ENCODE measurements around the gene NID1. TPM values are rescaled to one million over a fixed set of nuclear protein-coding genes. Genes with fewer than 3 reads are reported as not detected.

Gene NID1
- total and polyA plus RNA-seq, 9 of the 15 experiments (the other 6 are each of a cell fraction or from before 2014, with no cell fraction given): 0.22 TPM; not detected in 8

DNA sequence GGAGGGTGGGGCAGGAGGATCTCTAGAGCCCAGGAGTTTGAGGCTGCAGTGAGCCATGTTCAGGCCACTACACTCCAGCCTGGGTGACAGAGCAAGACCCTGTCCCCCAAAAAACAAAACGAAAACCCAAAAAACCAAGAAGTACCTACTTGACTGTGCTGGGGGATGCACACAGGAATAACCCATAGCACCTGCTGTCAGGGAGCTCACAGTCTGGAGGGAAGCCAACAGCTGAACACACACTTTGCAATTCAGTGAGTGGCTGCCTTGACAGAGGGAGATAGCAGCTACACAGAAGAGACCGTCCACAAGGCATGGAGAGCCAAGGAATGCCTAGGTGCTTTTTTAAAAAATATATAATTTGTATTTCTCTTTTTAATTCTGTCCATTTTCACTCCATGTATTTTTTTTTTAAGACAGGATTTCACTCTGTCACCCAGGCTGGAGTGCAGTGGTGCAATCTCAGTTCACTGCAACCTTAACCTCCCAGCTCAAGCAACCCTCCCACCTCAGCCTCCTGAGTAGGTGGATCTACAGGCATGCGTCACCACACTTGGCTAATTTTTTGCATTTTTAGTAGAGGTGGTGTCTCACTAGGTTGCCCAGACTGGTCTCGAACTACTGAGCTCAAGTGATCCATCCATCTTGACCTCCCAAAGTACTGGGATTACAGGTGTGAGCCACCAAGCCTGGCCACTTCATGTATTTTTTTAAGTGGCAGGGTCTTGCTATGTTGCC is 68.7 kb downstream of the NID1 start:
- no TSS peak for BruUV-seq (replicated peaks)
- H3K9me1 ChIP-seq (ENCODE audit: control insufficient read depth, insufficient read depth, low read length): peaks cover 5% of the 10 kb centered on the region
- H3K4me1 ChIP-seq (replicated peaks in 1 of 2; ENCODE audit: control insufficient read depth in 2 of 2, insufficient read depth in 2 of 2, low read length in 2 of 2): peaks cover 6 to 7% of the 10 kb centered on the region in 2 experiments; a peak in 4 of 5 replicates
- FAIRE-seq (no peak), DNase-seq (ENCODE audit: extremely low read depth in 1 of 4, low spot score in 3 of 4) (no peak), ATAC-seq (no peak)
- no peaks in the 10 kb centered on the region for H3K79me2 ChIP-seq (ENCODE audit: control insufficient read depth, insufficient read depth, low read length)
- intact Hi-C loops (cut with micrococcal nuclease): no loop called here
- no peak overlapping the region for H3K4me3 ChIP-seq
- no peak overlapping the region for H3K9ac ChIP-seq (ENCODE audit: insufficient read depth in 1 of 2, low read depth in 2 of 2, low read length in 2 of 2)
- peaks cover 3% of the 10 kb centered on the region; the same call in 1 of the 2 replicates for H4K20me1 ChIP-seq (replicated peaks; ENCODE audit: control insufficient read depth, insufficient read depth, low read length)
- H3K36me3 ChIP-seq (ENCODE audit: control insufficient read depth, insufficient read depth, low read length): no peaks in the 10 kb centered on the region
- in situ Hi-C loops (cut with MboI): no loop called here
- WGBS (ENCODE audit: insufficient coverage, low coverage, missing lambda C conversion rate): 5% methylated on average over 4 of the region's 4 CpGs
- H2AFZ ChIP-seq (ENCODE audit: low read depth, low read length): no peak overlapping the region
- POLR2A ChIA-PET: interaction anchor here (0.6 kb wide), 2 partner anchors 12 to 44 kb away, joined by 3 read pairs; no protein-coding TSS in a partner anchor
- H3K27ac ChIP-seq (ENCODE audit: extremely low read depth, low read depth, low read length): no peak overlapping the region
- no peaks in the 10 kb centered on the region for H3K9me3 ChIP-seq (replicated peaks; ENCODE audit: control insufficient read depth, insufficient read depth, low read depth, low read length)
- CTCF ChIA-PET (ENCODE audit: low intra/inter-chr PET ratio): no interaction called here
- H3K4me2 ChIP-seq (ENCODE audit: insufficient read depth, low read length): no peak overlapping the region
- TF ChIP-seq ELF4 (CRISPR knock-in tag; IDR thresholded peaks at IDR 0.05) (no peak), ZNF12 (CRISPR knock-in tag; IDR thresholded peaks at IDR 0.05) (no peak), ZNF507 (tag; conservative IDR thresholded peaks at IDR 0.05) (no peak)
- TF ChIP-seq, protein P1, sequence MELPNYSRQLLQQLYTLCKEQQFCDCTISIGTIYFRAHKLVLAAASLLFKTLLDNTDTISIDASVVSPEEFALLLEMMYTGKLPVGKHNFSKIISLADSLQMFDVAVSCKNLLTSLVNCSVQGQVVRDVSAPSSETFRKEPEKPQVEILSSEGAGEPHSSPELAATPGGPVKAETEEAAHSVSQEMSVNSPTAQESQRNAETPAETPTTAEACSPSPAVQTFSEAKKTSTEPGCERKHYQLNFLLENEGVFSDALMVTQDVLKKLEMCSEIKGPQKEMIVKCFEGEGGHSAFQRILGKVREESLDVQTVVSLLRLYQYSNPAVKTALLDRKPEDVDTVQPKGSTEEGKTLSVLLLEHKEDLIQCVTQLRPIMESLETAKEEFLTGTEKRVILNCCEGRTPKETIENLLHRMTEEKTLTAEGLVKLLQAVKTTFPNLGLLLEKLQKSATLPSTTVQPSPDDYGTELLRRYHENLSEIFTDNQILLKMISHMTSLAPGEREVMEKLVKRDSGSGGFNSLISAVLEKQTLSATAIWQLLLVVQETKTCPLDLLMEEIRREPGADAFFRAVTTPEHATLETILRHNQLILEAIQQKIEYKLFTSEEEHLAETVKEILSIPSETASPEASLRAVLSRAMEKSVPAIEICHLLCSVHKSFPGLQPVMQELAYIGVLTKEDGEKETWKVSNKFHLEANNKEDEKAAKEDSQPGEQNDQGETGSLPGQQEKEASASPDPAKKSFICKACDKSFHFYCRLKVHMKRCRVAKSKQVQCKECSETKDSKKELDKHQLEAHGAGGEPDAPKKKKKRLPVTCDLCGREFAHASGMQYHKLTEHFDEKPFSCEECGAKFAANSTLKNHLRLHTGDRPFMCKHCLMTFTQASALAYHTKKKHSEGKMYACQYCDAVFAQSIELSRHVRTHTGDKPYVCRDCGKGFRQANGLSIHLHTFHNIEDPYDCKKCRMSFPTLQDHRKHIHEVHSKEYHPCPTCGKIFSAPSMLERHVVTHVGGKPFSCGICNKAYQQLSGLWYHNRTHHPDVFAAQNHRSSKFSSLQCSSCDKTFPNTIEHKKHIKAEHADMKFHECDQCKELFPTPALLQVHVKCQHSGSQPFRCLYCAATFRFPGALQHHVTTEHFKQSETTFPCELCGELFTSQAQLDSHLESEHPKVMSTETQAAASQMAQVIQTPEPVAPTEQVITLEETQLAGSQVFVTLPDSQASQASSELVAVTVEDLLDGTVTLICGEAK (IDR thresholded peaks at IDR 0.05): no peak
- TF ChIP-seq, protein P1 (CRISPR knock-in tag; IDR thresholded peaks at IDR 0.05): no peak
- TF ChIP-seq, protein P2, sequence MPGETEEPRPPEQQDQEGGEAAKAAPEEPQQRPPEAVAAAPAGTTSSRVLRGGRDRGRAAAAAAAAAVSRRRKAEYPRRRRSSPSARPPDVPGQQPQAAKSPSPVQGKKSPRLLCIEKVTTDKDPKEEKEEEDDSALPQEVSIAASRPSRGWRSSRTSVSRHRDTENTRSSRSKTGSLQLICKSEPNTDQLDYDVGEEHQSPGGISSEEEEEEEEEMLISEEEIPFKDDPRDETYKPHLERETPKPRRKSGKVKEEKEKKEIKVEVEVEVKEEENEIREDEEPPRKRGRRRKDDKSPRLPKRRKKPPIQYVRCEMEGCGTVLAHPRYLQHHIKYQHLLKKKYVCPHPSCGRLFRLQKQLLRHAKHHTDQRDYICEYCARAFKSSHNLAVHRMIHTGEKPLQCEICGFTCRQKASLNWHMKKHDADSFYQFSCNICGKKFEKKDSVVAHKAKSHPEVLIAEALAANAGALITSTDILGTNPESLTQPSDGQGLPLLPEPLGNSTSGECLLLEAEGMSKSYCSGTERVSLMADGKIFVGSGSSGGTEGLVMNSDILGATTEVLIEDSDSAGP (CRISPR knock-in tag; IDR thresholded peaks at IDR 0.05): no peak
- TF ChIP-seq, protein P3, sequence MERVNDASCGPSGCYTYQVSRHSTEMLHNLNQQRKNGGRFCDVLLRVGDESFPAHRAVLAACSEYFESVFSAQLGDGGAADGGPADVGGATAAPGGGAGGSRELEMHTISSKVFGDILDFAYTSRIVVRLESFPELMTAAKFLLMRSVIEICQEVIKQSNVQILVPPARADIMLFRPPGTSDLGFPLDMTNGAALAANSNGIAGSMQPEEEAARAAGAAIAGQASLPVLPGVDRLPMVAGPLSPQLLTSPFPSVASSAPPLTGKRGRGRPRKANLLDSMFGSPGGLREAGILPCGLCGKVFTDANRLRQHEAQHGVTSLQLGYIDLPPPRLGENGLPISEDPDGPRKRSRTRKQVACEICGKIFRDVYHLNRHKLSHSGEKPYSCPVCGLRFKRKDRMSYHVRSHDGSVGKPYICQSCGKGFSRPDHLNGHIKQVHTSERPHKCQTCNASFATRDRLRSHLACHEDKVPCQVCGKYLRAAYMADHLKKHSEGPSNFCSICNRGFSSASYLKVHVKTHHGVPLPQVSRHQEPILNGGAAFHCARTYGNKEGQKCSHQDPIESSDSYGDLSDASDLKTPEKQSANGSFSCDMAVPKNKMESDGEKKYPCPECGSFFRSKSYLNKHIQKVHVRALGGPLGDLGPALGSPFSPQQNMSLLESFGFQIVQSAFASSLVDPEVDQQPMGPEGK (CRISPR knock-in tag; IDR thresholded peaks at IDR 0.05; ENCODE audit: borderline replicate concordance): no peak
- peaks cover 33 to 58% of the 10 kb centered on the region in 2 experiments for H3K27me3 ChIP-seq (ENCODE audit: control insufficient read depth in 2 of 2, insufficient read depth in 2 of 2, low read length in 2 of 2)

All from K562 (cell line).